Activated CD8-positive, alpha-beta memory T cell treated with anti-CD3 and anti-CD28 coated beads, Interleukin-2, amount 50 U/mL, for 1 hour (primary cell): ENCODE data around the gene SPC24.
"Not testable (repeated sequence)": the region's sequence is repeated elsewhere in the genome, so short reads cannot be mapped to it uniquely, and the experiment has no call there.

Experiments used
- DNase-seq: peaks from one replicate; pipeline ENCODE4 v3.0.0-alpha.2; 2020; ENCODE audit errors: extremely low read depth

SPC24 gene

DNA sequence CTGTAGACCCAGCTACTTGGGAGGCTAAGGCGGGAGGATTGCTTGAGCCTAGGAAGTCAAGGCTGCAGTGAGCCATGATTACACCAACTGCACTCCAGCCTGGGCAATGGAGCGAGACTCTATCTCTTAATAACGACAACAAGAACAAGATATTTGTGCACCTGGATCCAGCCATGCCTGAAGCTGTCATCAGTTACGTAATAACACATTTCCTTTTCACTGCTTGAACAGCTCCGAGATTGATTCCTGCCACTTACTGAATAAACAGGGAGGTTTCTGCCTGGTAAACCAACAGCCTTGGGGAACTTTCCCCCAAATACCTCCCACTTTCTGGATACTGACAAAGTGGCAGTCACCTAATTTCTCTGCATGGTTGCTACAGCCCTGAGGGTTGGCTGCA, 36.4 kb upstream of the SPC24 start:
- no peak for DNase-seq

DNA sequence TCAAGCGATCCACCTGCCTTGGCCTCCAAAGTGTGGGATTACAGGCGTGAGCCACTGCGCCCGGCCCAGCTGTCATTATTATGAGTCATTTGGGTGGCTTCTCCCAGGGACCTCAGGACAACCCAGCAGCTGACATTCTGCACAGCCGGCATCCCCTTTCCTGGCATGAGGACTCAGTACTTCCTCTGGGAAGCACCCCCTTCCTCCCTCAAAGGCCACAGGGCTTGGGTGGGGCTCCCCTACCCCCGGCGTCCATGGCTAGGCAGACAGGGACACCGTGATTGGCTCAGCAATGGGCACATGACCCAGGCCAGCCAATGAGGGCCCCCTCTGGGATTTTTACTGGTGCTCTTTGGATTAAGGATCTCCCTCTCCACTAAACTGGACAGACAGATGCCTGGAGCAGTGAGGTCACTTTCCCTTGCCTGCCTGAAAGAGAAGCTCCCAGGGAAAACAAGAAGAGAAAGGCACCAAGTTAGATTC, 35.7 kb upstream of the SPC24 start:
- DNase-seq = no peak

- DNase-seq = no peak
Observed at GRCh38 chr19:11190501-11190900, 34.9 kb upstream of the SPC24 start.

DNA sequence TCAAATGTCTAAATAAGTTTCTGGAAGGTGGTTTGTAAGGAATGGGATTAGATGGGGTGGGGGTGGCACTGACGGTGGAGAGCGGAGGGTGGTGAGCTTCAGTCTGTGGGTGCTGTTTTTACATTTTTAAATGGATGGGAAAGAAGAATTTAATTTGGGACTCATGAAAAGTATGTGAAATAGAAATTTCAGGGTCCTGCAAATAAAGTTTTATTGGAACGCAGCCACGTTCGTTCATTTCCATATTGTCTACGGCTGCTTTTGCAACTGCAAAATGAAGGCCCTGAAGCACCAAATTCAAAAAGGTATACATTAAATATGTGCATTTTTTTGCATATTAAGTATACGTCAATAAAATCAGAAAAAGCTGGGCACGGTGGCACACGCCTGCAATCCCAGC, 31.9 kb upstream of the SPC24 start:
- DNase-seq = no peak

DNA sequence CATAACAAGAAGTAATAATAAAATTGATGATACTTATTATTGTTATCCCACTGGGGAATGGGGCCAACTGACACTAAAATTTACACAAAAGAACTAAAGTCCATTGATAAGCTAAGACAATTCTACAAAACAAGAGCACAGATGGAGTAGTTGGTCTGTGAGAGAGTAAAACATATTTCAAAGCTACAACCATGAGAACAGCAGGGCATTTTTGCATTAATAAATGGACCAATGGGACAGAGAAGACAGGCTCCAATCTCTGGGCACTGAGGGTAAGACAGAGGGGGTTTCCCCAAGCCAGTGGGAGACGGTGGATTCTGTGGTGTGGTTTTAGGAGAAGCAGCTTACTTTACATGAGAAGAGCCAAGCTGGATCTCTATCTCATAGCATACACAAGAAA, 27.4 kb upstream of the SPC24 start:
- DNase-seq = no peak

DNA sequence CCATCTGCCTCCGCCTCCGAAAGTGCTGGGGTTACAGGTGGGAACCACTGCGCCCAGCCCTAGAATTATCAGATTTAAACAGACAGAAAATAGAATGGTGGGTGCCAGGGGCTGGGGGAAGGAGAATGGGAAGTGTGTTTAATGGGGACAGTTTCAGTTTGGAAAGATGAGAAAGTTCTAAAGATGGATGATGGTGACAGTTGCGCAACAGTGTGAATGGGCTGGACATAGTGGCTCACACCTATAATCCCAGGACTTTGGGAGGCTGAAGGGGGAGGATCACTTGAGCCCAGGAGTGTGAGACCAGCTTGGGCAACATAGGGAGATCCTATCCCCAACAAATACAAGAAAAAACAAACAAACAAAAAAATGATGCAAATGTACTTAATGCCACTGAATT, 25.9 kb upstream of the SPC24 start:
- no peak for DNase-seq

- DNase-seq = not testable (repeated sequence)
Observed at GRCh38 chr19:11180975-11181374, 25.4 kb upstream of the SPC24 start.

DNA sequence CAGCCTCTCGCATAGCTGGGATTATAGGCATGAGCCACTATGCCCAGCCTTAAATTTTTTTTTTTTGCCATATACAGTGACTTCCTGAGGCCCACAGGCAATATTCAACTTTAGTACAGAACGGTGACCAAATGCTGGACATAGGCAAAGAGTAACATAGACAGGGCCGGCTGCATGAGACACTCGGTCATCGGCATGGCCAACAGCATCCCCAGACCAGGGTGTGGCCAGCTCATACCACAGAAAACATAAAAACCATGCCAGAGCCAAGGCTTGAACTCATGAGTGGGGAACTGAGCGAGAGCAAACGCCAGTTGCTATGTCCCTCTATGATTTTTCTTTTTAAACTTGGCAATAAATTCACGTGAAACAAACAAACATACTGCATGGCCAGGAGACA, 24.8 kb upstream of the SPC24 start:
- DNase-seq = no peak

- no peak for DNase-seq
Observed at GRCh38 chr19:11179716-11180297, 24.2 kb upstream of the SPC24 start.

- not testable (repeated sequence) for DNase-seq
Observed at GRCh38 chr19:11179145-11179465, 23.5 kb upstream of the SPC24 start.

DNA sequence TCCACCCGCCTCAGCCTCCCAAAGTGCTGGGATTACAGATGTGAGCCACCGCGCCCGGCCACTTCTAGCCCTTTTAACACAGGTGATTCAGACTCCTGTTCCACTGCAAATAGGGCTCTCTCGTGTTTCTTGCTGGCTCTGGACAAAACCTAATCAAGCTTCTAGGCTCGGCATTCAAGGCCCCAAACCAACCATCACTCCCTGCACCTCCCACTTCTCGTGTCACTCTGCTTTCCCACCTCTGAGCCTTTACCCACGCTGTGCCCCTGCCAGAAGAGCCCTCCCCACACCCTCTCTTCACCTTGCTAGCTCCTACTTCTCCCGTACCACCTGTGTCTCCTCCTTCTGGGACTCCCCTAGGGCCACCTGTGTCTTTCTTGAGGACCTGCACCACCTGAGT, 22.0 kb upstream of the SPC24 start:
- DNase-seq = no peak

DNA sequence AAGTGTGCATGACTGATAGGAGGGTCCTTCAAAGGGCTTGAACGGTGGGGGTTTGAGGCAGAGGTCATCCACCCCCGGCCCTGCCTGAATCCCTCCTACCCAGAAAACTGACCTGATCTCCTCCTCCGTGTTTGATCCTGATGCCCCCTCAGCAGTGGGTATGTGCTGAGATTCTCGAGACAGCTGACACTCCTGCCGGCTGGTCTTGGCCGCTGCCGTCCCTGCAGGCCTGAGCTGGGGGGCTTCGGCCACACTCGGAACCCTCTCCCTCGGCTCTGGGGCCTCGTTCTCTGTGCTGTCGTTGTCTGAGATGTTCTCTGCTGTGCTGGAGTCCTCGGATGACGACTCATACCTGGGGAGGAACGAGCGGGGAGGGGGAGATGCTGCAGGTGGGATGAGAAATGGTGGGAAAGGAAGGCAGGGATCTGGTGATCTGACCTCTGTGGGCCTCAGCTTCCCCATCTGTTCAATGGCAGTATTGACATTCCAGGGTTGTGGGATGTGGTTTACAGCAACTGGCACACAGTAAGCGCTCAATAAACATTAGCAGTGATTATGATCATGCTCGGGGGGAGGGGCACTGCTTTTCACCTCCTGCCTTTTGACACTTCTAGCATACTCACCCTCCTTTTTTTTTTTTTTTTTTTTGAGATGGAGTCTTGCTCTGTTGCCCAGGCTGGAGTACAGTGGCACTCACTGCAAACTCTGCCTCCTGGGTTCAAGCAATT, 21.0 kb upstream of the SPC24 start:
- DNase-seq = no peak

DNA sequence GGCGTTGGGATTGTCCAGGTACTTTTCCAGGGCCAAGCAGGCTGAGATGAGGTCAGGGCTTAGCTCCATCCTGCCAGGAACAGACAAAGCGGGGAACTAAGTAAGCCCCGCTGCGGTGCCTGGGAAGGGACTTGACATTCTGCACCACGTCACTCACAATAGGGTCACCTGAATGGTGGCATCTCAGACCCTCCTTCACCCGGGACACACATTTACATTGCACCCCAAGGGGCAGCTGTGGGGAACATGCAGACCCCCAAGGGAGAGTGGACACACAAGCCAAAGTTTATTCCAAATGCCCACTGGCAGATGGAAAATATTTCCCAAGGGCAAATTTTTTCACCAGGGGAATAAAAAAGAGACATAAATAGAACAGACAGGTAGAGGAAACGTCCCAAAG, 20.3 kb upstream of the SPC24 start:
- DNase-seq = no peak

GRCh38 chr19:11174336-11174735, 18.8 kb upstream of the SPC24 start:
- DNase-seq = no peak

DNA sequence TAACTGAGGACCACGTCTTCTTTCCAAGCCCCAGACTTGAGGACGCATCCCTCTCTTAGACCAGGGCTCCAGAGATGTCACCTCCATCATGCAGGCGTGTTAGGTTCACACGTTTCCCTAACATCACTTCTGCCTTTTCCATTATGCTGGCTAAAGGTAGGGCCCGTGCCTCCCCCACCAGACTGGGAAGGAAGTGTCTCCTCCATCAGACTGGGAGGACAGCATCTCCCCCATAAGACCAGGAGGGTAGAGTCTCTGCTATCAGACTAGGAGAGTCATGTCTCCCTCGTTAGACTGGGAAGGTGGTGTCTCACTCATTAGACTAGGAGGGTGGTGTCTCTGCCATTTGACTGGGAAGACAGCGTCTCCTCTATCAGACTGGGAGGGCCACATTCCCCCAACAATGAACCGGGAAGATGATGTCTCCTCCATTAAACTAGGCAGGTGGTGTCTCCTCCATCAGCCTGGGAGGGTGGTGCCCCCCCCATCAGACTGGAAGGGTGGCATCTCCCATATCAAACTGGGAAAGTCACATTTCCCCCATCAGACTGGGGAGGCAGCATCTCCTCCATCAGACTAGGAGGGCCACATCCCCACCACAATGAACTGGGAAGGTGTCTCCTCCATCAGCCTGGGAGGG, 18.1 kb upstream of the SPC24 start:
- DNase-seq = no peak

DNA sequence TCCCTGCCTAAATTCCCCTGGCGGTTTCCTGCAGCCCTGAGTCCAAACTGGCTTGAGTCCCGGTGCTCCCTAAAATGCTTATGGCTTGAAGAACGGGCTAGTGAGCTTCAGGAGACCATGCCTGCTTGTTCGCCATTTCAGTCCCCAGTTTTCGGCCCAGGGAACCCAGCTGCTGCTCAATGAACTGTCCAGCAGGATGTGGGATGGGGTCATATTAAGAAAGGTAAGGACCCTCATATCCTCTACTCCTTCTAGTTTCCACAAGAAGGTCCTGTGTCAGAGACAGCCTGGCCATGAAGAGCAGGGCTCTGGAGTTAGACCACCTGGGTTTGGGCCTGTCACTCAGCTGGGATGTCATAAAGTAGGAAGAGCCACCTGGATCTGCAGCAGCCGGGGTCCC, 17.0 kb upstream of the SPC24 start:
- DNase-seq = no peak

DNA sequence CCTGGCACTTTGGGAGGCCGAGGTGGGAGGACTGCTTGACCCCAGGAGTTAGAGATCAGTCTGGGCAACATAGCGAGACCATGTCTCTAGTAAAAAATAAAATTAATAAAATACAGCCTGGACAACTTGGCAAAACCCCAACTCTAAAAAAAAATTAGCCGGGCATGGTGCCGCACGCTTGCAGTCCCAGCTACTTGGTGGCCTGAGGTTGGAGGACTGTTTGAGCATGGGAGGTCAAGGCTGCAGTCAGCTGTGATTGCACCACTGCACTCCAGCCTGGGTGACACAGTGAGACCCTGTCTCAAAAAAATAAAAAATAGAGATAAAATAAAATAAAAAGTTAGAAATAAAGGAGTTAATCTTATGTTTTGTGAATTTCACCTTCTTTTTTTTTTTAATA, 15.6 kb upstream of the SPC24 start:
- no peak for DNase-seq

DNA sequence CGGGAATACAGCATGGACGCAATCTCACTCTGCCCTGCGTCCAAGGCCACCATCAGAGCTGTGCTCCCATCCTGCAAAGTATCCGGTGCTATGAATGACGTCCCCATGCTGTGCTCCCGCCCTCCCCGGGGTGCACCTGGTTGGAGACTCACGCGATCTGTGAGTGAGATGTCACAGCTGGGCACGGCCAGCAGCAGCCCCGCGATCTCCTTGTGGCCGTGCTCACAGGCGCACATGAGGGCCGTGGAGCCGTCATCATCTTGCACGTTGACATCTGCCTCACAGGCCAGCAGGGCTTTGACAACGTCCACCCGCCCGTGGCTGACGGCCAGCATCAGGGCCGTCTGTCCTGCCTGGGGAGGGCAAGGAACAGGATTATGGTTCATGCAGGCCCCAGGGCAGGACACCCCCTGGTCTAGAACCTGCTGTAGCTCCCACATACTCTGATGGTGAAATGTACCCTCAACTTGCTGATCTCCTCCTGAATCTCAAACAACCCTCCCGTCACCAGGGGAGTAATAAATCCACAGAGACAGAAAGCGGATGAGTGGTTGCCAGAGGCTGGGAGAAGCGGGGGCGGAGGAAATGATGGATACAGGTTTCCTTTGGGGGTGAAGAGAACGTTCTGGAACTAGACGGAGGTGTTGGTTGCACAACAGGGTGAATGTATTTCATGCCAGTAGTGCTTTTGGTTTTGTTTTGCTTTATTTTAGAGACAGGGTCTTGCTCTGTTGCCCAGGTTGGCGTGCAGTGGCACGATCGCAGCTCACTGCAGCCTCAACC, 14.5 kb upstream of the SPC24 start:
- DNase-seq = no peak

- DNase-seq = no peak
Observed at GRCh38 chr19:11168568-11168967, 13.0 kb upstream of the SPC24 start.

GRCh38 chr19:11166281-11167142, 10.9 kb upstream of the SPC24 start:
- no peak for DNase-seq

- no peak for DNase-seq
Observed at GRCh38 chr19:11165486-11166030, 10.0 kb upstream of the SPC24 start.
